Stimulated activated CD8-positive, alpha-beta memory T cell treated with anti-CD3 and anti-CD28 coated beads, Interleukin-2, amount 100 ng/mL, for 1 hour (primary cell): ENCODE measurements around the gene PTPRH.

Experiments used
- DNase-seq, 2 donors: peaks; one replicate each; pipeline ENCODE4 v3.0.0-alpha.2; 2020; ENCODE audit warnings: low read depth in 2 of 2

The PTPRH gene

GRCh38 chr19:55208880-55209692 lies at the start of gene PTPRH:
Gene PTPRH, minus strand, starts transcription at chr19:55209501. Its CDS starts 68 bp downstream, at chr19:55209433.
- no peak for DNase-seq

GRCh38 chr19:55258476-55258827 lies 49.2 kb upstream of the PTPRH start:
- DNase-seq, result peak in 1 of 2 donors; percentile 29

- no peak for DNase-seq
Measured at GRCh38 chr19:55257461-55258420, 48.4 kb upstream of the PTPRH start.

- DNase-seq, result no peak
Measured at GRCh38 chr19:55256562-55257460, 47.5 kb upstream of the PTPRH start.

- no peak for DNase-seq
Measured at GRCh38 chr19:55255618-55256423, 46.5 kb upstream of the PTPRH start.

- no peak for DNase-seq
Measured at GRCh38 chr19:55254625-55254977, 45.3 kb upstream of the PTPRH start.

- DNase-seq, result peak in 1 of 2 donors; percentile 39
Measured at GRCh38 chr19:55253842-55254624, 44.7 kb upstream of the PTPRH start.

GRCh38 chr19:55252760-55253663 lies 43.7 kb upstream of the PTPRH start:
- DNase-seq, result no peak

- DNase-seq, result no peak
Measured at GRCh38 chr19:55251341-55252081, 42.2 kb upstream of the PTPRH start.

- DNase-seq, result no peak
Measured at GRCh38 chr19:55250262-55251036, 41.1 kb upstream of the PTPRH start.

GRCh38 chr19:55249841-55250240 lies 40.5 kb upstream of the PTPRH start:
- no peak for DNase-seq

- no peak for DNase-seq
Measured at GRCh38 chr19:55248704-55249103, 39.4 kb upstream of the PTPRH start.

GRCh38 chr19:55248166-55248675 lies 38.9 kb upstream of the PTPRH start:
- DNase-seq, result no peak

GRCh38 chr19:55247621-55248099 lies 38.4 kb upstream of the PTPRH start:
- DNase-seq, result no peak

GRCh38 chr19:55246462-55247451 lies 37.5 kb upstream of the PTPRH start:
- DNase-seq, result no peak
